Mucosa of descending colon (tissue), 3 donors: ENCODE measurements around the gene SREBF2. TPM values are rescaled to one million over a fixed set of nuclear protein-coding genes. Genes with fewer than 3 reads are reported as not detected.

Experiments
- ATAC-seq: fragments of 200-7000 bp; cut with Tn5 transposase; one replicate; pipeline ENCODE4 v1.9.1; 2020; ENCODE audit warnings: mild to moderate bottlenecking, moderate library complexity
- DNase-seq, 3 donors: peaks; one replicate each; pipeline ENCODE4 v3.0.0-alpha.2; 2020
- H3K36me3 ChIP-seq: fragments of 200-600 bp; one replicate; pipeline ENCODE4 v1.8.0; 2021; ENCODE audit warnings: low read depth, mild to moderate bottlenecking
- H3K4me1 ChIP-seq: fragments of 200-600 bp; one replicate; pipeline ENCODE4 v1.8.0; 2021; ENCODE audit warnings: low read depth, mild to moderate bottlenecking
- H3K4me3 ChIP-seq: fragments of 200-600 bp; one replicate; pipeline ENCODE4 v1.8.0; 2021; ENCODE audit warnings: mild to moderate bottlenecking
- H3K9me3 ChIP-seq: fragments of 200-600 bp; one replicate; pipeline ENCODE4 v1.8.0; 2021; ENCODE audit warnings: mild to moderate bottlenecking
- intact Hi-C, 2 donors: fragments of 100-400 bp; cut with DNase I in 1 of 2; cut with micrococcal nuclease in 1 of 2; formaldehyde crosslinking; loops; one replicate each; pipeline versions ENCODE4 v1.11.0 to v1.11.1; 2022; cut with DNase I, micrococcal nuclease
- total RNA-seq, 3 donors: library from RNA; stranded (reverse); fragmentation: NEBNext Ultra II Directional in 2 of 3; extraction: Animal tissue kit (Norgen Biotek cat#: 25700) in 2 of 3; gene quantifications; one replicate each; pipeline versions ENCODE4 v1.2.1 to v1.2.4, GENCODE V29; 2021 to 2023
- TF ChIP-seq, protein P1 (sequence below): fragments of 200-600 bp; IDR thresholded peaks from one replicate; pipeline ENCODE4 v1.8.0; 2022; ENCODE audit warnings: antibody characterized with exemption, mild to moderate bottlenecking
- donor health status: DM: no; HTN: no; CAD: no; lungs with moderate emphysema.
- donor health status: DM: no; HTN: no; CAD: no.
- donor health status: DM: no; HTN: yes; CAD: no.

The SREBF2 gene
- total RNA-seq, 3 donors from 2014 or later = 139 to 254 (median 169) TPM

DNA sequence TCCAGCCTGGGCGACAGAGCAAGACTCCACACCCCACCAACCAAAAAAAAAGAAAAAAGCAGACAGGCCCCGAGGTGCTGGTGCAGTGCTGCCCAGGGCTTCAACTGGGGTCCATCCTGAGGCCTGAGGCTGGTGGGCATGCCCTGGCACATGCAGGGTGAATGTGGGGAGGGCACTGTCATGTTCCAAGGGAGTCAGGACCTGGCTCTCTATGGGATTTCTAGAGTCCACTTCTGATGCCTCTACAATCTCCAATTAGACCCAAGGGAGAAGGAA is 103.9 kb downstream of the SREBF2 start:
- no peaks in the 10 kb centered on the region for H3K36me3 ChIP-seq
- TF ChIP-seq, protein P1, sequence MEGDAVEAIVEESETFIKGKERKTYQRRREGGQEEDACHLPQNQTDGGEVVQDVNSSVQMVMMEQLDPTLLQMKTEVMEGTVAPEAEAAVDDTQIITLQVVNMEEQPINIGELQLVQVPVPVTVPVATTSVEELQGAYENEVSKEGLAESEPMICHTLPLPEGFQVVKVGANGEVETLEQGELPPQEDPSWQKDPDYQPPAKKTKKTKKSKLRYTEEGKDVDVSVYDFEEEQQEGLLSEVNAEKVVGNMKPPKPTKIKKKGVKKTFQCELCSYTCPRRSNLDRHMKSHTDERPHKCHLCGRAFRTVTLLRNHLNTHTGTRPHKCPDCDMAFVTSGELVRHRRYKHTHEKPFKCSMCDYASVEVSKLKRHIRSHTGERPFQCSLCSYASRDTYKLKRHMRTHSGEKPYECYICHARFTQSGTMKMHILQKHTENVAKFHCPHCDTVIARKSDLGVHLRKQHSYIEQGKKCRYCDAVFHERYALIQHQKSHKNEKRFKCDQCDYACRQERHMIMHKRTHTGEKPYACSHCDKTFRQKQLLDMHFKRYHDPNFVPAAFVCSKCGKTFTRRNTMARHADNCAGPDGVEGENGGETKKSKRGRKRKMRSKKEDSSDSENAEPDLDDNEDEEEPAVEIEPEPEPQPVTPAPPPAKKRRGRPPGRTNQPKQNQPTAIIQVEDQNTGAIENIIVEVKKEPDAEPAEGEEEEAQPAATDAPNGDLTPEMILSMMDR = no peak
- H3K4me3 ChIP-seq = no peak overlapping the region
- ATAC-seq = no peak
- intact Hi-C loops = no loop called here
- no peaks in the 10 kb centered on the region for H3K9me3 ChIP-seq
- H3K4me1 ChIP-seq = peaks cover 14% of the 10 kb centered on the region
- no peak for DNase-seq

DNA sequence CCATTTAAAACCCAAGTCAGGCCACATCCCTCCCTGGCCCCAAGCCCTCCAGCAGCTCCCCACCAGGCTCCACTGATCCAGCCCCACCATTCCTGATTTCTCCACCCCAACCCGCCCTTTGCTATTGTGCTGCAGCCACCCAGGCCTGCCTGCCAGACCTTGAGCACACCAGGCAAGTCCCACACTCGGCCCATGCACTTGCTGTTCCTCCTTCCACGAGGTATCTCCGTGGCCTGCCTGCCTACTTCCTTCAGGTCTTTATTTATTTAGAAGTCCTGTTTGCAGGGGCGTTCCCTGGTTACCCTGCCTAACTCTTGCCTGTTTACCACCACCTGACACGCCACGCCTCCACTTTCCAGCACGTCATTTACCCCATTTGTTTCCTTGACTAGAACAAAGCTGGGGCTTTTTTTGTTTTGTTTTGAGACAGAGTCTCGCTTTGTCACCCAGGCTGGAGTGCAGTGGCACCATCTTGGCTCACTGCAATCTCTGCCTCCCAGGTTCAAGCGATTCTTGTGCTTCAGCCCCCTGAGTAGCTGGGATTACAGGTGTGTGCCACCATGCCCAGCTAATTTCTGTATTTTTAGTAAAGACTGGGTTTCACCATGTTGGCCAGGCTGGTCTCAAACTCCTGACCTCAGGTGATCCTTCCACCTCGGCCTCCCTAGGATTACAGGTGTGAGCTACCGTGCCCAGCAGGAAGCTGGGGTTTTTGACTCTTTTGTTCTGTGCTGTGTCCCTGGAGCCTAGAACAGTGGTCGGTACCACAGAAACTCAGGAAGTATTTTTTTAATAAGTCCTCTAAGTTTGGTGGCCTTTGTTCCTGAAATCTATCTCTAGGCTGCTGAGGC is 107.3 kb downstream of the SREBF2 start:
- DNase-seq = peak; percentile 89 to 97 (median 93)
- TF ChIP-seq, protein P1 = no peak
- H3K9me3 ChIP-seq = no peaks in the 10 kb centered on the region
- H3K4me1 ChIP-seq = peaks cover 23% of the 10 kb centered on the region
- no peaks in the 10 kb centered on the region for H3K36me3 ChIP-seq
- peak; percentile 83 for ATAC-seq
- intact Hi-C loops = loop anchor here (5.0 to 10.0 kb wide), 3 partner anchors 195 to 248 kb away; partner anchors contain the start of gene MEI1 (in 1 of the 2)
- H3K4me3 ChIP-seq = no peak overlapping the region

DNA sequence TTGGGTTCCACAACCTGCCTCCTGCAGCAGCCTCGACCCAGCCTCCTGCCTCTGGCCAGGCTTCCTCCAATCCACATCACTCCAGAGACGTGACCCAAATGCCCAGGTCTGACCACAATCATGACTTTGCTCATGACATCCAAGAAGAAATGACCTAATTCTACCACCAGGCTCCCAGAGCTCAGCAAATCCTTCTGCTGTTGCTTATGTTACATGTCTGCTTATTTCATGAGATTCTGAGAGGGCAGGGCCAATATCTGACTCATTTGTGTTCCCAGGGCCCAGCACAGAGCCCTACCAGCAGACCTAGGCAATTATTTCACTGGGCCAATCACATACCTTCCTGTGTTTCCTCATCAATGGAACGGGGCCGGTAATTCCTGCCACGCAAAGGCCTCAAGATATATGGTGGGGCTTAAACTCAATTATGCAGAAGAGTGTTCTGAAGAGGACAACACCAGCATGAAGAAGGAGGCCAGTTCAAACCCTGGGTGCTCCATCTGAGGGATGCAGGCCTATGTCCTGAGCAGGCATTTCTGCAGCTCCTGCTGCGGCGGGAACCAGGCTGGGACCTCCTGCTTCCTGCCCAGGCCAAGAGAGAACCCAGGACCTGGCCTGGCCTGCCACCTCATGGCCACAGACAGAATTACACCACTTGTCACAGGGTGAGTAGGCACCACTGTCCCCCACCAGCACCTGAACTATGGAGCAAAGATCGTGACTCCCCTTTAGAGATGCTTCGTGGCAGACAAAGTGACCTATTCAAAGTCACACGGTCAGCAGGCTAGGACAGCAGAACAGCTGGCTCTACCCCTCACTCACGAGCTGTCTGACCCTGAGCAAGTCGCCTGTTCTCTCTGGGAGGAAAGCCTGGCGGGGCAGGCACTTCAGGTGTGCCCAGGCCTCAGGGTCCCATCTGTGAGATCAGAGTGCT is 108.2 kb downstream of the SREBF2 start:
- DNase-seq (peak; percentile 90 to 93 (median 93)), ATAC-seq (peak; percentile 82)
- Histone ChIP-seq H3K4me3 (no peak overlapping the region), H3K9me3 (no peaks in the 10 kb centered on the region), H3K4me1 (peaks cover 27% of the 10 kb centered on the region), H3K36me3 (no peaks in the 10 kb centered on the region)
- TF ChIP-seq, protein P1 = peak; percentile 67
- intact Hi-C loops = loop anchor here (5.0 to 10.0 kb wide), 3 partner anchors 196 to 249 kb away; partner anchors contain the start of gene MEI1 (in 1 of the 2)

DNA sequence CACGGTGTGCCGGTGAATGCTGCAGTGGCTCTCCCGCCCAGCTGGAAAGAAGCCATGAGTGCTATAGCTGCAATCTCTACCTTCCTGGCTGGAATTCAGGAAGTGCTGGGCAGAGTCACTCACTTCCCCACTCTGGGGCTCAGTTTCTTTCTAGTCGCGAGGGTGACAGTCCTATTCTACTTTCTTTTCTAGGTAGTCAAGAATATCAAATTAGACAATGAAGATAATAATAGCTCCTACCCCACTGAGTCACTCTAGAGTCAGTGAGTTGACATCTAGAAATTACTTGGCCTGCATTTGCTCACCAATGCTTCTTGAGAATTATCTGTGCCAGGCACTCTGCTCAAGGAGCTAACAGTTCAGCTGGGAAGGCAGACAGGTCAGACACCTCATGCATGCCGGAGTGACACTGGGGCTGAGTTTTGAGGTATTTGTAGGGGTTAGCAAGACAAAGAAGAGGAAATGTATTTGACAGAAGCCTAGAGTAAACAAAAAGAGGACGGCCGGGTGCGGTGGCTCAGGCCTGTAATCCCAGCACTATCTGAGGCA is 110.8 kb downstream of the SREBF2 start:
- Histone ChIP-seq H3K36me3 (no peaks in the 10 kb centered on the region), H3K9me3 (no peaks in the 10 kb centered on the region), H3K4me3 (no peak overlapping the region), H3K4me1 (peaks cover 27% of the 10 kb centered on the region)
- DNase-seq (peak in 2 of 3 donors; percentile 50 to 81), ATAC-seq (no peak)
- TF ChIP-seq, protein P1 = no peak
- intact Hi-C loops = loop anchor here (5.0 to 10.0 kb wide), 3 partner anchors 199 to 251 kb away; partner anchors contain the start of gene MEI1 (in 1 of the 2)
